NB4 (cell line): ENCODE data around the gene CELF4.

Source experiments
- MYC ChIP-seq: IDR thresholded peaks from 2 replicates; pipeline ENCODE4 v1.6.1; 2011; ENCODE audit warnings: low read depth, low read length
- POLR2A ChIP-seq: IDR thresholded peaks from 2 replicates; pipeline ENCODE4 v1.6.1; 2011; ENCODE audit warnings: mild to moderate bottlenecking; ENCODE audit not compliant: insufficient read length; ENCODE audit errors: extremely low read depth
- TF ChIP-seq, protein P1 (sequence below): IDR thresholded peaks from one replicate; pipeline ENCODE4 v1.5.1; 2012; ENCODE audit warnings: low read depth, low read length
- TF ChIP-seq, protein P2 (sequence below): IDR thresholded peaks from 2 replicates; pipeline ENCODE4 v1.6.1; 2011; ENCODE audit warnings: low read depth, low read length

DNA sequence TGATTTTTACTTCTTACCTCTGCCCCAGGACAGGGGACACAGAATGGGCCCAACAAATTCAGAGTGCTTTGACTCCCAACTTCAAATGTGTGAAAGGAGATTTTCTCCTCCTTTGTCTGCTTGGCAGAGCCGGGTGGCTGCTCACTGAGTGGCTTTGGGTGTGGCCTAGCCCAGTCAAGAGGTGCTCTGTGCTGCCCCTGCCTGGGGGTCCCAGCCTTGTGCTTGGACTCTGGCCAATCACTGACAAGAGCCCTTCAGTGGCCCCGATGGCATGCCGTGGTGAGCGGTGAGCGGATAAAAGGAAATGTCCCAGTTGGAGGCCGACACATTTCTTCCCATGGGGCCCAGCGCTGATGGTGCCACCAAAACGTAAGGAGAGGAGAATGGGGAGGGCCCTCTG, 259.2 kb downstream of the CELF4 start:
- TF ChIP-seq, protein P1, sequence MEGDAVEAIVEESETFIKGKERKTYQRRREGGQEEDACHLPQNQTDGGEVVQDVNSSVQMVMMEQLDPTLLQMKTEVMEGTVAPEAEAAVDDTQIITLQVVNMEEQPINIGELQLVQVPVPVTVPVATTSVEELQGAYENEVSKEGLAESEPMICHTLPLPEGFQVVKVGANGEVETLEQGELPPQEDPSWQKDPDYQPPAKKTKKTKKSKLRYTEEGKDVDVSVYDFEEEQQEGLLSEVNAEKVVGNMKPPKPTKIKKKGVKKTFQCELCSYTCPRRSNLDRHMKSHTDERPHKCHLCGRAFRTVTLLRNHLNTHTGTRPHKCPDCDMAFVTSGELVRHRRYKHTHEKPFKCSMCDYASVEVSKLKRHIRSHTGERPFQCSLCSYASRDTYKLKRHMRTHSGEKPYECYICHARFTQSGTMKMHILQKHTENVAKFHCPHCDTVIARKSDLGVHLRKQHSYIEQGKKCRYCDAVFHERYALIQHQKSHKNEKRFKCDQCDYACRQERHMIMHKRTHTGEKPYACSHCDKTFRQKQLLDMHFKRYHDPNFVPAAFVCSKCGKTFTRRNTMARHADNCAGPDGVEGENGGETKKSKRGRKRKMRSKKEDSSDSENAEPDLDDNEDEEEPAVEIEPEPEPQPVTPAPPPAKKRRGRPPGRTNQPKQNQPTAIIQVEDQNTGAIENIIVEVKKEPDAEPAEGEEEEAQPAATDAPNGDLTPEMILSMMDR, result no peak
- TF ChIP-seq POLR2A (no peak), MYC (no peak)
- TF ChIP-seq, protein P2, sequence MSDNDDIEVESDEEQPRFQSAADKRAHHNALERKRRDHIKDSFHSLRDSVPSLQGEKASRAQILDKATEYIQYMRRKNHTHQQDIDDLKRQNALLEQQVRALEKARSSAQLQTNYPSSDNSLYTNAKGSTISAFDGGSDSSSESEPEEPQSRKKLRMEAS, result no peak
